ENCODE results near the gene PKN2. TPM values are rescaled to one million over a fixed set of nuclear protein-coding genes. Genes with fewer than 3 reads are reported as not detected.
A peak's percentile ranks its signal among the peaks of the same experiment; 100 is the strongest.

PKN2 gene
- total and polyA plus RNA-seq, 9 of the 15 experiments (the other 6 are each of a cell fraction or from before 2014, with no cell fraction given), result 4.5 to 25.3 (median 19.2) TPM

GRCh38 chr1:88684482-88685258, 597 bp downstream of the PKN2 start (continued):
- TF ChIP-seq, protein P1, sequence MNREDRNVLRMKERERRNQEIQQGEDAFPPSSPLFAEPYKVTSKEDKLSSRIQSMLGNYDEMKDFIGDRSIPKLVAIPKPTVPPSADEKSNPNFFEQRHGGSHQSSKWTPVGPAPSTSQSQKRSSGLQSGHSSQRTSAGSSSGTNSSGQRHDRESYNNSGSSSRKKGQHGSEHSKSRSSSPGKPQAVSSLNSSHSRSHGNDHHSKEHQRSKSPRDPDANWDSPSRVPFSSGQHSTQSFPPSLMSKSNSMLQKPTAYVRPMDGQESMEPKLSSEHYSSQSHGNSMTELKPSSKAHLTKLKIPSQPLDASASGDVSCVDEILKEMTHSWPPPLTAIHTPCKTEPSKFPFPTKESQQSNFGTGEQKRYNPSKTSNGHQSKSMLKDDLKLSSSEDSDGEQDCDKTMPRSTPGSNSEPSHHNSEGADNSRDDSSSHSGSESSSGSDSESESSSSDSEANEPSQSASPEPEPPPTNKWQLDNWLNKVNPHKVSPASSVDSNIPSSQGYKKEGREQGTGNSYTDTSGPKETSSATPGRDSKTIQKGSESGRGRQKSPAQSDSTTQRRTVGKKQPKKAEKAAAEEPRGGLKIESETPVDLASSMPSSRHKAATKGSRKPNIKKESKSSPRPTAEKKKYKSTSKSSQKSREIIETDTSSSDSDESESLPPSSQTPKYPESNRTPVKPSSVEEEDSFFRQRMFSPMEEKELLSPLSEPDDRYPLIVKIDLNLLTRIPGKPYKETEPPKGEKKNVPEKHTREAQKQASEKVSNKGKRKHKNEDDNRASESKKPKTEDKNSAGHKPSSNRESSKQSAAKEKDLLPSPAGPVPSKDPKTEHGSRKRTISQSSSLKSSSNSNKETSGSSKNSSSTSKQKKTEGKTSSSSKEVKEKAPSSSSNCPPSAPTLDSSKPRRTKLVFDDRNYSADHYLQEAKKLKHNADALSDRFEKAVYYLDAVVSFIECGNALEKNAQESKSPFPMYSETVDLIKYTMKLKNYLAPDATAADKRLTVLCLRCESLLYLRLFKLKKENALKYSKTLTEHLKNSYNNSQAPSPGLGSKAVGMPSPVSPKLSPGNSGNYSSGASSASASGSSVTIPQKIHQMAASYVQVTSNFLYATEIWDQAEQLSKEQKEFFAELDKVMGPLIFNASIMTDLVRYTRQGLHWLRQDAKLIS (CRISPR knock-in tag; IDR thresholded peaks at IDR 0.05), result 0 out of 2 replicates have a peak, but pooled peaks have one; percentile 18
- TF ChIP-seq GATAD2A (IDR thresholded peaks at IDR 0.05) (peak; percentile 74; the same call in 1 of the 2 replicates), ZFX (CRISPR knock-in tag; IDR thresholded peaks at IDR 0.05) (peak; percentile 52; the same call in 1 of the 2 replicates), TAF1 (IDR thresholded peaks at IDR 0.05; ENCODE audit: control insufficient read depth, extremely low read depth, insufficient read depth, low read length, severe bottlenecking) (peak; percentile 25), ARID1B (IDR thresholded peaks at IDR 0.05) (peak; percentile 11; the same call in 1 of the 2 replicates), PKNOX1 (IDR thresholded peaks at IDR 0.05) (peak; percentile 72), ASH1L (IDR thresholded peaks at IDR 0.05; ENCODE audit: borderline replicate concordance, low read depth, partially characterized antibody) (no peak), NKRF (IDR thresholded peaks at IDR 0.05; ENCODE audit: borderline replicate concordance) (peak; percentile 67; the same call in 1 of the 2 replicates), RAD21 (CRISPR knock-in tag; conservative IDR thresholded peaks at IDR 0.05 in 1 of 2, IDR thresholded peaks at IDR 0.05 in 1 of 2) (0 out of 4 replicates have a peak, but pooled peaks of 1 of the 2 experiments have one; percentile 6), CHD1 (IDR thresholded peaks at IDR 0.05; ENCODE audit: low read length) (peak; percentile 45)
- TF ChIP-seq, protein P2, sequence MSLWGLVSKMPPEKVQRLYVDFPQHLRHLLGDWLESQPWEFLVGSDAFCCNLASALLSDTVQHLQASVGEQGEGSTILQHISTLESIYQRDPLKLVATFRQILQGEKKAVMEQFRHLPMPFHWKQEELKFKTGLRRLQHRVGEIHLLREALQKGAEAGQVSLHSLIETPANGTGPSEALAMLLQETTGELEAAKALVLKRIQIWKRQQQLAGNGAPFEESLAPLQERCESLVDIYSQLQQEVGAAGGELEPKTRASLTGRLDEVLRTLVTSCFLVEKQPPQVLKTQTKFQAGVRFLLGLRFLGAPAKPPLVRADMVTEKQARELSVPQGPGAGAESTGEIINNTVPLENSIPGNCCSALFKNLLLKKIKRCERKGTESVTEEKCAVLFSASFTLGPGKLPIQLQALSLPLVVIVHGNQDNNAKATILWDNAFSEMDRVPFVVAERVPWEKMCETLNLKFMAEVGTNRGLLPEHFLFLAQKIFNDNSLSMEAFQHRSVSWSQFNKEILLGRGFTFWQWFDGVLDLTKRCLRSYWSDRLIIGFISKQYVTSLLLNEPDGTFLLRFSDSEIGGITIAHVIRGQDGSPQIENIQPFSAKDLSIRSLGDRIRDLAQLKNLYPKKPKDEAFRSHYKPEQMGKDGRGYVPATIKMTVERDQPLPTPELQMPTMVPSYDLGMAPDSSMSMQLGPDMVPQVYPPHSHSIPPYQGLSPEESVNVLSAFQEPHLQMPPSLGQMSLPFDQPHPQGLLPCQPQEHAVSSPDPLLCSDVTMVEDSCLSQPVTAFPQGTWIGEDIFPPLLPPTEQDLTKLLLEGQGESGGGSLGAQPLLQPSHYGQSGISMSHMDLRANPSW (CRISPR knock-in tag; IDR thresholded peaks at IDR 0.05), result 0 out of 2 replicates have a peak, but pooled peaks have one; percentile 44
- TF ChIP-seq, protein P3, sequence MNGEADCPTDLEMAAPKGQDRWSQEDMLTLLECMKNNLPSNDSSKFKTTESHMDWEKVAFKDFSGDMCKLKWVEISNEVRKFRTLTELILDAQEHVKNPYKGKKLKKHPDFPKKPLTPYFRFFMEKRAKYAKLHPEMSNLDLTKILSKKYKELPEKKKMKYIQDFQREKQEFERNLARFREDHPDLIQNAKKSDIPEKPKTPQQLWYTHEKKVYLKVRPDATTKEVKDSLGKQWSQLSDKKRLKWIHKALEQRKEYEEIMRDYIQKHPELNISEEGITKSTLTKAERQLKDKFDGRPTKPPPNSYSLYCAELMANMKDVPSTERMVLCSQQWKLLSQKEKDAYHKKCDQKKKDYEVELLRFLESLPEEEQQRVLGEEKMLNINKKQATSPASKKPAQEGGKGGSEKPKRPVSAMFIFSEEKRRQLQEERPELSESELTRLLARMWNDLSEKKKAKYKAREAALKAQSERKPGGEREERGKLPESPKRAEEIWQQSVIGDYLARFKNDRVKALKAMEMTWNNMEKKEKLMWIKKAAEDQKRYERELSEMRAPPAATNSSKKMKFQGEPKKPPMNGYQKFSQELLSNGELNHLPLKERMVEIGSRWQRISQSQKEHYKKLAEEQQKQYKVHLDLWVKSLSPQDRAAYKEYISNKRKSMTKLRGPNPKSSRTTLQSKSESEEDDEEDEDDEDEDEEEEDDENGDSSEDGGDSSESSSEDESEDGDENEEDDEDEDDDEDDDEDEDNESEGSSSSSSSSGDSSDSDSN (IDR thresholded peaks at IDR 0.05; ENCODE audit: borderline replicate concordance in 1 of 2, low read depth in 2 of 2, low read length in 2 of 2), result peak; percentile 12 to 23; a peak in 1 of 4 replicates

Measured in K562 (cell line).